Occipital lobe (tissue), 2 donors: ENCODE data around the gene ERVK3-1. TPM values are rescaled to one million over a fixed set of nuclear protein-coding genes. Genes with fewer than 3 reads are reported as not detected.
A peak's percentile ranks its signal among the peaks of the same experiment; 100 is the strongest.
"Not testable (repeated sequence)": the region's sequence is repeated elsewhere in the genome, so short reads cannot be mapped to it uniquely, and the experiment has no call there.

ENCODE experiments used
- DNase-seq: peaks from one replicate; lab custom pipeline; 2025; lab: John Stamatoyannopoulos, UW
- total RNA-seq: library from RNA; depleted of rRNA; stranded (reverse); fragments of >200 nt; gene quantifications from one replicate; pipeline ENCODE4 v1.2.3, GENCODE V29; 2014

Gene ERVK3-1
- total RNA-seq, 1 donor from 2014 or later = 20.6 TPM

DNA sequence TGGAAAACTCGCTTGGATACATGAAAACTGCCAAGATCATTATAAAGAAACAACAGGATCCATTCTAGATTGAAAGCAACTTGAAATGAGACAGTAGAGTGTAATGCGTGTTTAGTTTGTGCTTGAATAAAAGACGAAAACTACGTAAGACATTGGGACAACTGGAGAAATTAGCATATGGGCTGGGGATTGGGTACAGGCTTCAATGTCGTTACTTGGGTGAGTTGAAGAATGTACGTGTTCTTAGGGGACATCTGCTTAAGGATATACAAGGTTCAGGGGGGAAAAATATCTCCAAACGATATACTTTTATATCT, 471 bp upstream of the ERVK3-1 start:
- no peak for DNase-seq

DNA sequence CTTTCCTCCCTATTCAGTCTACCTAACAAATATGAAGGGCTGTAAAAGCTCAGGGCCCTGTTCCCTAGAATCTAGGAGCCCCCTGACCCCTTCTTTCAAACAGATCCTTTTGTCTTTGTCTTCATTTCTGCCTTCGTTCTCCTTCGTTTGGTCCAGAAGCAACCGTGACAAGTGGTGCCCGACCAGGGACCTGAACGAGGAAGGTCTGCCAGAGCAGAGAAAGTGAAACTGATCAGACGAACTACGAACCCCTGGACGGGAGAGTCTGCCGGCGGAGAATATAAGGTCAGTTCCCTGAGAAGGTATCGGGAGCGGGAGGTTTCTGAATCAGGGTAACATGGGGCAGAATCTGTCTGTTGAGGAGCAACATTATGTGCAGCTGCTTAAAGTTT, 751 bp downstream of the ERVK3-1 start:
- DNase-seq = no peak

- DNase-seq = no peak
Measured at GRCh38 chr19:58307736-58308135, 2.6 kb downstream of the ERVK3-1 start.

- DNase-seq = not testable (repeated sequence)
Measured at GRCh38 chr19:58310685-58311084, 5.5 kb downstream of the ERVK3-1 start.

DNA sequence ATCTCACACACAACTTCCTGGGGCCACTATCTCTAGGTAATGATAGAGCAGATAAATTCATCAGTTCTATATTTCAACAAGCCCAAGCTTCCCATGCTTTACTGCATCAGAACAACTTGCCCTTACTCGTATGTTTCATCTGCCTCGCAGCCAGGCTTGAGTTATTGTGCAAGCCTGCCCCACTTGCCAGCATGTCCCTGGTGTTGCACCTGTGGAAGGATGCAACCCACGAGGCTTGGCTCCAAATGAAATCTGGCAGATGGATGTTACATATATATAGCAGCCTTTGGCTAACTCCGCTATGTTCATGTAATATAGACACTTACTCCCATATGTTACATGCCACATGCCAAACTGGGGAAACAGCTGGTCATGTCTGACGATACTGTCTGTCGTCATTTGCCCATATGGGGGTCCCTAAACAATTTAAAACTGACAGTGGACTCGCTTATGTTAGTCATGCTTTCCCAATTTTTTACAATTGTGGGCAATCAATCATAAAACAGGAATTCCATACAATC, 6.2 kb downstream of the ERVK3-1 start:
- no peak for DNase-seq

DNA sequence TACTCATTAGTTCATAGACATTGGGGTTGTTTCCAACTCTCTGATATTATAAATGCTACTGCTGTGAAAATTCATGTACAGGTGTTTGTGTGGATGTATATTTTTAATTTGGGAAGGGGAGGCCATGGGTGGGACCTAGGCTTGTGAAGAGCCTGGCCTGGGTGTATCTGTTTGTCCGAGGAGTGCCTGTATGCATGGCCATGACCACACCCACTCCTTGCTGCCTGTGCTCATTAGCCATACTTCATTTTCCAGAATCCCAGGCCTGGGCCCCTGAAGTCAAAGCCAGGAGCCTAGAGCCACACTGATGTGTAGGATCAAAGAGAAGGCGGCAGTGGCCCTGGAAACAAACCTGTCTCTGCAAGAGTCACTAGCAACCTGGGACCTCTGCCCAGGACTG, 10.4 kb downstream of the ERVK3-1 start:
- DNase-seq = no peak

- DNase-seq = no peak
Measured at GRCh38 chr19:58317476-58318072, 12.4 kb downstream of the ERVK3-1 start.

DNA sequence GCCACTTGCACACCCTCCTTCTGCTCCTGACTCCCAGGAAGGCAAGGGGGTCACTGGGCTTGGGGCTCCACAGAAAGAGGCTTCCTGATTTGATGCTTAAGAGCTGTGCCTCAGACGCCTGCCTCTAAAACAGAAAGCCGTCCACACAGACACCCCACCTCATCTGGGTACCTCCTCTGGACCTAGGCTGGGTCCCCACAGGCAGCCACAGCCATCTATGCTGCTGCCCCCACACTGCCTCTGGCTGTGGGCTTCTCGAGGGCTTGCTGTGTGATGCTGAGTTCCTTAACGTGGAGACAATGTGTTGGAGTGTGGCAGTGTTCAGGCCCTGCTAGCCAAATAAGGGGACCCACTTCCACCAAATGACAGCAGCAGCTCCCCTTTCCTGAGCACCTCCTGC, 13.1 kb downstream of the ERVK3-1 start:
- no peak for DNase-seq

- no peak for DNase-seq
Measured at GRCh38 chr19:58319241-58319640, 14.1 kb downstream of the ERVK3-1 start.

GRCh38 chr19:58325311-58326022, 20.3 kb downstream of the ERVK3-1 start:
- no peak for DNase-seq

DNA sequence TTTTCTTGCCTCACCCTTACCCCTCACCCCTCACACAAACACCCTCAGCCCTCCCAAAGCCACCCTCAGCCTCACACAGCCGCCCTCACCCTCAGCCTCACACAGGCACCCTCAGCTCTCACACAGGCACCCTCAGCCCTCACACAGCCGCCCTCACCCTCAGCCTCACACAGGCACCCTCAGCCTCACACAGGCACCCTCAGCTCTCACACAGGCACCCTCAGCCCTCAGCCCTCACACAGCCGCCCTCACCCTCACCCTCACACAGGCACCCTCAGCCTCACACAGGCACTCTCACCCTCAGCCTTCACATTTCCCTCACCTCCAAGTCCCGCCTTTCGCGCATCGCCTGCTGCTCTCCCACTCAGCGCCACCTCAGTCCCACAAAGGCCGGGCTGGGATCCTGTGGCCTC, 21.3 kb downstream of the ERVK3-1 start:
- DNase-seq = no peak

- peak; percentile 94 for DNase-seq
Measured at GRCh38 chr19:58326914-58327726, 21.9 kb downstream of the ERVK3-1 start, which contains the start of gene ZSCAN22. ZSCAN22 (plus strand) TSS chr19:58326994; CDS start chr19:58334803, 7,809 bp downstream.

- DNase-seq = no peak
Measured at GRCh38 chr19:58328999-58329398, 23.8 kb downstream of the ERVK3-1 start.

GRCh38 chr19:58330458-58330857, 25.3 kb downstream of the ERVK3-1 start:
- DNase-seq = peak; percentile 45

DNA sequence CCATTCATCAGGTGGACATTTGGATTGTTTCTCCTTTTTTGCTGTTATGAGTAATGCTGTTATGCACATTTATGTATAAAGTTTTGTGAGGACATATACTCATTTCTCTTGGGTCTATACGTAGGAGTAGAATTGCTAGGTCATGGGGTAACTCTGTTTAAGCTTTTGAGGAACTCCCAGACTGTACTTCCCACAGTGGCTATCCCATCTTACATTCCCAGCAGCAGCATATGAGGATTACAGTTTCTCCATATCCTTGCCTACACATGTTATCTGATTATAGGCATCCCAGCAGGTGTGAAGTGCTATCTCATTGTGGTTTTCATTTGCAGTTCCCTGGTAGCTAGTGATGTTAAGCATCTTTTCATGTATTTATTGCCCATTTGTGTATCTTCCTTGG, 27.5 kb downstream of the ERVK3-1 start:
- DNase-seq = no peak

GRCh38 chr19:58334691-58335249, 29.6 kb downstream of the ERVK3-1 start:
- no peak for DNase-seq

GRCh38 chr19:58335630-58336029, 30.5 kb downstream of the ERVK3-1 start:
- no peak for DNase-seq

- no peak for DNase-seq
Measured at GRCh38 chr19:58336216-58336615, 31.0 kb downstream of the ERVK3-1 start.

DNA sequence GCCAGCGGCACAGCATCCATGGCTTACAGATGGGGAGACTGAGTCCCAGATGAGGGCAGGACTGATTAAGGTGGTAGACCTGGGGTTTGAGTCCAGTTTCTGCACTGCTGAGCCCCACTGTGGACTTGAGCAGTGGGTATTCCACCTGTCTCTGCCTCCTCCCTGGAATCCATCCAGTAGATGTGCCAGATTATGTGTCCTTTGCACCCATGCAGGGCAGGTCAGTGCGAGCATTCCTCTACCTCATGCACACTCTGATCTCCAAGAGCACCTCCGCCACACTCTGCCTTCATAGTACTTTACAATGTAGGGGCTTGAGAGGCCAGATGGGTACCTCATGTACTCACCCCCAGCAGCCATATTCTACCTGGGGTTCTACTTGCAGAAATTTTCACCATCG, 31.6 kb downstream of the ERVK3-1 start:
- no peak for DNase-seq

DNA sequence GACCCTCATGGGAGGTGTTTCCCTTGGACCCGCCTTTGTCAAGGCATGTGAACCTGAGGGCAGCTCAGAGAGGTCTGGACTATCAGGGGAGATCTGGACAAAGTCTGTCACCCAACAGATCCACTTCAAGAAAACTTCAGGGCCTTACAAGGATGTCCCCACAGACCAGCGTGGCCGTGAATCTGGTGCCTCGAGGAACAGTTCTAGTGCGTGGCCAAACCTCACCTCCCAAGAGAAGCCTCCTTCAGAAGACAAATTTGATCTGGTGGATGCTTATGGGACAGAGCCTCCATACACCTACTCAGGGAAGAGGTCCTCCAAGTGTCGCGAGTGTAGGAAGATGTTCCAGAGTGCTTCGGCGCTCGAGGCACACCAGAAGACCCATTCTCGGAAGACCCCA, 33.2 kb downstream of the ERVK3-1 start:
- no peak for DNase-seq

DNA sequence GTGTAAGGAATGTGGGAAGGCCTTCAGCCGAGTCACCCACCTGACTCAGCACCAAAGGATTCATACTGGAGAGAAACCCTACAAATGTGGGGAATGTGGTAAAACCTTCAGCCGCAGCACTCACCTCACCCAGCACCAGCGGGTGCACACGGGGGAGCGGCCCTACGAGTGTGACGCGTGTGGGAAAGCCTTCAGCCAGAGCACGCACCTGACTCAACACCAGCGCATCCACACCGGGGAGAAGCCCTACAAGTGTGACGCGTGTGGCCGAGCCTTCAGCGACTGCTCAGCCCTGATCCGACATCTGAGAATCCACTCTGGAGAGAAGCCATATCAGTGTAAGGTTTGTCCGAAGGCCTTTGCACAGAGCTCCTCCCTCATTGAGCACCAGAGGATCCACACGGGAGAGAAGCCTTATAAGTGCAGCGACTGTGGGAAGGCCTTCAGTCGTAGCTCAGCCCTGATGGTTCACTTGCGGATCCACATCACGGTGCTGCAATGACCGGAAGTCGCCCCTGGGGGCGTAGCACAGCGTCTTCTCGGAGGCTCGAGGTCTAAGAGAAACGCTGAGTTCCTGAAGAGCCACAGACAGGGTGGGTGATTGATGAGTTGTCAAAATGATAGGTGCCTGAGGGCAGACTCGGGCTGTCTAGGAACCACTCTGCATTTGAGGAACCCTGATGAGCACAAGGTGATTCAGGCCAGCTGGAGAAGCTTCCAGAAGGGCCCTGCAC, 33.8 kb downstream of the ERVK3-1 start:
- no peak for DNase-seq
